Panc1 (cell line): ENCODE data around the gene SLC18B1. TPM values are rescaled to one million over a fixed set of nuclear protein-coding genes. Genes with fewer than 3 reads are reported as not detected.

Source experiments
- ATAC-seq: fragments of 200-7000 bp; cut with Tn5 transposase; 2 replicates; pipeline ENCODE4 v1.9.1; 2020; ENCODE audit warnings: mild to moderate bottlenecking, moderate library complexity
- BruUV-seq: library from RNA; stranded (reverse); fragments of 400-500 nt; replicated peaks from 2 replicates; lab custom pipeline; 2021; lab: Mats Ljungman, UMichigan
- CTCF ChIA-PET: fragments of 300-600 bp; sonication (Branson Sonifier 250); formaldehyde crosslinking; loops from one replicate; lab custom pipeline; 2022; ENCODE audit warnings: antibody characterized with exemption; lab: Charles Lee
- POLR2A ChIA-PET: fragments of 300-600 bp; sonication (Branson Sonifier 250); formaldehyde crosslinking; loops from one replicate; lab custom pipeline; 2022; ENCODE audit warnings: antibody characterized with exemption; lab: Charles Lee
- DNase-seq: peaks from one replicate; pipeline ENCODE4 v3.0.0-alpha.2; 2010; ENCODE audit warnings: low read depth, low spot score
- H3K27ac ChIP-seq: 2 replicates; pipeline ENCODE4 v1.5.1; 2011; ENCODE audit warnings: mild to moderate bottlenecking, low read length, inconsistent platforms
- H3K27me3 ChIP-seq: fragments of 200-500 bp; sonication (Bioruptor generic); 2 replicates; pipeline ENCODE4 v1.6.0; 2014; ENCODE audit warnings: low read length, inconsistent platforms; ENCODE audit not compliant: control insufficient read depth, insufficient read depth
- H3K36me3 ChIP-seq: fragments of 200-500 bp; sonication (Bioruptor generic); 2 replicates; pipeline ENCODE4 v1.5.1; 2014; ENCODE audit warnings: inconsistent platforms, mild to moderate bottlenecking, low read length, moderate library complexity; ENCODE audit not compliant: control insufficient read depth, insufficient read depth
- H3K4me1 ChIP-seq: 2 replicates; pipeline ENCODE4 v1.5.1; 2011; ENCODE audit warnings: inconsistent platforms, mild to moderate bottlenecking, low read length, moderate library complexity; ENCODE audit not compliant: control insufficient read depth, insufficient read depth
- H3K4me3 ChIP-seq, 2 experiments: 2 replicates each; pipeline ENCODE4 v1.5.1; 2011 to 2012; ENCODE audit warnings: low read depth in 2 of 2, low read length in 2 of 2, mild to moderate bottlenecking in 2 of 2, inconsistent platforms in 1 of 2, moderate library complexity in 1 of 2
- H3K9me3 ChIP-seq: fragments of 200-500 bp; sonication (Bioruptor generic); 2 replicates; pipeline ENCODE4 v1.5.1; 2014; ENCODE audit warnings: low read depth, mild to moderate bottlenecking, inconsistent platforms, low read length, moderate library complexity; ENCODE audit not compliant: control insufficient read depth, insufficient read depth
- CTCF ChIP-seq: fragments of 450-650 bp; IDR thresholded peaks from 2 replicates; pipeline ENCODE4 v1.5.1; 2017; ENCODE audit warnings: mild to moderate bottlenecking
- POLR2AphosphoS5 ChIP-seq: IDR thresholded peaks from 2 replicates; pipeline ENCODE4 v1.6.1; 2012; ENCODE audit warnings: mild to moderate bottlenecking, low read depth, low read length, moderate library complexity
- REST ChIP-seq, 2 experiments: IDR thresholded peaks; 2 replicates each; pipeline ENCODE4 v1.6.1; 2011 to 2012; ENCODE audit warnings: low read depth in 2 of 2, control low read depth in 1 of 2, low read length in 1 of 2, mild to moderate bottlenecking in 1 of 2, moderate library complexity in 1 of 2; ENCODE audit not compliant: insufficient read depth in 1 of 2
- SIN3A ChIP-seq: IDR thresholded peaks from 2 replicates; pipeline ENCODE4 v1.6.1; 2012; ENCODE audit warnings: low read depth, mild to moderate bottlenecking, low read length, moderate library complexity, borderline replicate concordance; ENCODE audit not compliant: insufficient read depth
- TCF7L2 ChIP-seq: IDR thresholded peaks from 2 replicates; pipeline ENCODE4 v1.6.1; 2011; ENCODE audit warnings: mild to moderate bottlenecking, low read depth, low read length, inconsistent platforms
- in situ Hi-C: cut with HindIII; loops from 2 replicates; pipeline ENCODE4 v1.10.0; 2016; ENCODE audit warnings: low sequenced_read_pairs, low pct_unique_long_range_greater_than_20kb
- intact Hi-C: fragments of 100-400 bp; cut with micrococcal nuclease; formaldehyde crosslinking; loops from one replicate; pipeline ENCODE4 v1.10.0; 2022; ENCODE audit not compliant: unreplicated experiment
- total RNA-seq: library from RNA; stranded (reverse); gene quantifications from one replicate; pipeline ENCODE4 v1.2.1, GENCODE V29; 2021; ENCODE audit not compliant: unreplicated experiment

SLC18B1 gene
- total RNA-seq, 1 experiment from 2014 or later = 0.67 TPM

GRCh38 chr6:132765560-132765959 lies 32.9 kb downstream of the SLC18B1 start:
- no peak overlapping the region for H3K27ac ChIP-seq
- in situ Hi-C loops (no loop called here), intact Hi-C loops (no loop called here)
- CTCF ChIA-PET = no interaction called here
- POLR2A ChIA-PET = no interaction called here
- no peak for DNase-seq
- ATAC-seq = no peak
- H3K36me3 ChIP-seq = no peaks in the 10 kb centered on the region
- no peaks in the 10 kb centered on the region for H3K27me3 ChIP-seq
- H3K4me3 ChIP-seq = no peak overlapping the region
- no TSS peak for BruUV-seq
- TF ChIP-seq CTCF (no peak), POLR2AphosphoS5 (no peak), REST (IDR thresholded peaks at IDR 0.05; ENCODE audit: insufficient read depth in 1 of 2, low read depth in 2 of 2, low read length in 1 of 2) (no peak), SIN3A (no peak), TCF7L2 (no peak)
- H3K4me1 ChIP-seq = no peaks in the 10 kb centered on the region
- no peaks in the 10 kb centered on the region for H3K9me3 ChIP-seq

DNA sequence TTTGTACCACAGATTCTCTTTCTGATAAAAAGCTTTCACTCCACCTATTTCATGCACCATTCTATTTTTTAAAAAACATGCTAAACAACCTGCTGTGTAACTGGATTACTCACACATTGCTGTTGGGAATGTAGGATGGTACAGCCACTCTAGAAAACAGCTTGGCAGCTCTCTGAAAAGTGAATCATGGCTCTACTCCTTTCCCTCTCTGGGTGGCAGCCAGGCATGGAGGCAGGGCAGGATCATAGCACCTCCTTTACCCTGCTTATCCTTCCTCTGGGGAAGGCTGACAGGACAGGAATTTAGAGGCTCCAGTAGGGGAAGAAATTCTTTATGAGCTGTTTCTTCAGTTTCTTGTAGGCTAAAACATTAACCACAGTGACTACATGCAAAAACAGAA lies 34.1 kb downstream of the SLC18B1 start:
- intact Hi-C loops = no loop called here

More for the DNA sequence above, 34.1 kb downstream of the SLC18B1 start:
- no peak overlapping the region for H3K4me3 ChIP-seq
- POLR2A ChIA-PET = no interaction called here
- H3K36me3 ChIP-seq = no peaks in the 10 kb centered on the region
- no peak overlapping the region for H3K27ac ChIP-seq
- no peak for DNase-seq
- H3K4me1 ChIP-seq = no peaks in the 10 kb centered on the region
- H3K27me3 ChIP-seq = no peaks in the 10 kb centered on the region
- ATAC-seq = no peak
- TF ChIP-seq SIN3A (no peak), CTCF (no peak), REST (IDR thresholded peaks at IDR 0.05; ENCODE audit: insufficient read depth in 1 of 2, low read depth in 2 of 2, low read length in 1 of 2) (no peak), POLR2AphosphoS5 (no peak), TCF7L2 (no peak)
- in situ Hi-C loops = no loop called here
- BruUV-seq = no TSS peak
- H3K9me3 ChIP-seq = no peaks in the 10 kb centered on the region
- CTCF ChIA-PET = no interaction called here
